ENCODE results near the gene ENAH. TPM values are rescaled to one million over a fixed set of nuclear protein-coding genes. Genes with fewer than 3 reads are reported as not detected.
"Not testable (repeated sequence)": the region's sequence is repeated elsewhere in the genome, so short reads cannot be mapped to it uniquely, and the experiment has no call there.

The ENAH gene
- total RNA-seq, 1 donor from 2014 or later = 749 TPM

DNA sequence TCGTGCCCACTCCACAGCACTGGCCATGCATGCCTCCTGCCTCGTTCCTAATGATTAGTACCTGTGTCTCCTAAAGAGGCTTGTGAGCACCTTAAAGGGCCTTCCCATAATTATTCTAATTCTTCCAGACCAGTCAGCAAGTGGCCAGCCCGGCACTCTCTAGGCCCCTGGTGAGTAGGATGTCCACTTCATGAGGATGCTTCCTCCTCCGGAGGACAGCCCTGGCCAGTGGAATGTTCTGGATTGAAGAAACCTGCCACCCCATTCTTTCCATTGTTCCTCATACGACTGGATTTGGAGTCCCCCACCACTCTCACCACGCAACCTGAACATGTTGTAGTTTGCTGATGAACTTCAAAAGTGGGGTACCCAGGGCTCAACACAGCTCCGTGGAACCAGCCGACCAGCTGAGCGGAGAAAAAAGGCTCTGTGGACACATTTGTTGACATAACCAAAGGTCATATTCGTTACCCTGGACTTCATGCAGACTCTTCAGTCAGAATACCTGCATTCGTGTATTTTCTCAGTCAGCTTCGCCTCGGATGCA is 178.4 kb downstream of the ENAH start:
- Histone ChIP-seq H3K4me3 (ENCODE audit: insufficient read depth, low read depth, low read length) (no peak overlapping the region), H3K4me2 (ENCODE audit: low read length) (peak overlapping the region; percentile 49), H3K27ac (ENCODE audit: low read depth, low read length) (no peak overlapping the region), H3K79me2 (ENCODE audit: insufficient read depth, low read length) (no peaks in the 10 kb centered on the region), H3K9ac (ENCODE audit: low read length) (no peak overlapping the region), H3K9me3 (ENCODE audit: insufficient read depth, low read depth, low read length) (no peaks in the 10 kb centered on the region), H3K27me3 (ENCODE audit: insufficient read depth, low read length) (no peaks in the 10 kb centered on the region), H3K4me1 (ENCODE audit: insufficient read depth, low read length) (peaks cover 2% of the 10 kb centered on the region), H2AFZ (ENCODE audit: low read depth, low read length) (no peak overlapping the region), H4K20me1 (ENCODE audit: insufficient read depth, low read length) (no peaks in the 10 kb centered on the region), H3K36me3 (ENCODE audit: insufficient read depth, low read length) (no peaks in the 10 kb centered on the region)
- Mint-ChIP-seq H3K4me3 (ENCODE audit: unreplicated experiment) (peak overlapping the region; percentile 54), H3K27ac (ENCODE audit: unreplicated experiment) (peak overlapping the region; percentile 66), H3K9me3 (ENCODE audit: unreplicated experiment) (no peaks in the 10 kb centered on the region), H3K4me1 (ENCODE audit: low read depth, unreplicated experiment) (peaks cover 14% of the 10 kb centered on the region), H3K36me3 (ENCODE audit: low read depth, unreplicated experiment) (peaks cover 5% of the 10 kb centered on the region), H3K27me3 (ENCODE audit: low read depth, unreplicated experiment) (no peaks in the 10 kb centered on the region)
- TF ChIP-seq EZH2 (IDR thresholded peaks at IDR 0.05; ENCODE audit: insufficient read depth, low read length) = no peak
- TF ChIP-seq, protein P1, sequence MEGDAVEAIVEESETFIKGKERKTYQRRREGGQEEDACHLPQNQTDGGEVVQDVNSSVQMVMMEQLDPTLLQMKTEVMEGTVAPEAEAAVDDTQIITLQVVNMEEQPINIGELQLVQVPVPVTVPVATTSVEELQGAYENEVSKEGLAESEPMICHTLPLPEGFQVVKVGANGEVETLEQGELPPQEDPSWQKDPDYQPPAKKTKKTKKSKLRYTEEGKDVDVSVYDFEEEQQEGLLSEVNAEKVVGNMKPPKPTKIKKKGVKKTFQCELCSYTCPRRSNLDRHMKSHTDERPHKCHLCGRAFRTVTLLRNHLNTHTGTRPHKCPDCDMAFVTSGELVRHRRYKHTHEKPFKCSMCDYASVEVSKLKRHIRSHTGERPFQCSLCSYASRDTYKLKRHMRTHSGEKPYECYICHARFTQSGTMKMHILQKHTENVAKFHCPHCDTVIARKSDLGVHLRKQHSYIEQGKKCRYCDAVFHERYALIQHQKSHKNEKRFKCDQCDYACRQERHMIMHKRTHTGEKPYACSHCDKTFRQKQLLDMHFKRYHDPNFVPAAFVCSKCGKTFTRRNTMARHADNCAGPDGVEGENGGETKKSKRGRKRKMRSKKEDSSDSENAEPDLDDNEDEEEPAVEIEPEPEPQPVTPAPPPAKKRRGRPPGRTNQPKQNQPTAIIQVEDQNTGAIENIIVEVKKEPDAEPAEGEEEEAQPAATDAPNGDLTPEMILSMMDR (IDR thresholded peaks at IDR 0.05; ENCODE audit: insufficient read depth, low read depth, low read length) = no peak
- DNase-seq (ENCODE audit: low read depth) = no peak
- no peak for FAIRE-seq

DNA sequence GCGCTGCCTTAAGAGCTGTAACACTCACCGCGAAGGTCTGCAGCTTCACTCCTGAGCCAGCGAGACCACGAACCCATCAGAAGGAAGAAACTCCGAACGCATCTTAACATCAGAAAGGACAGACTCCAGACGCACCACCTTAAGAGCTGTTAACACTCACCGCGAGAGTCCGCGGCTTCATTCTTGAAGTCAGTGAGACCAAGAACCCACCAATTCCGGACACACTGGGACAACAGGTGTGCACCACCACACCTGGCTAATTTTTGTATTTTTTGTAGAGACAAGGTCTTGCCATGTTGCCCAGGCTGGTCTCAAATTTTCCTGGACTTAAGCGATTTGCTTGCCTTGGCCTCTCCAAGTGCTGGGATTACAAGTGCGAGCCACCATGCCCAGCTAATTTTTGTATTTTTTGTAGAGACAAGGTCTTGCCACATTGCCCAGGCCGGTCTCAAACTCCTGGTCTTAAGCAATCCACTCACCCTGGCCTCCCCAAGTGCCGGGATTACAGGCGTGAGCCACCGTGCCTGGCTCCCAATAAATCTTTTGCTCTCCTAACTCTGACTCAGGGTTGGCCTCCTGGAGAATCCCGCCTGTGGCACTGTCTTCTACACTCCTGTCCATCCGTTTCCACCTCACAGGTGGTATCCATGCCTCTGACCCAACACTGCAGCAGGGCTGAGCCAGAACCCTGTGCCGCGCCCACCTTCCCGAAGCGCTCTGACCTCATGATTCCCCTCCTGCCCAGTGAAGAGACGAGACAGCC is 179.1 kb downstream of the ENAH start:
- H3K9ac ChIP-seq (ENCODE audit: low read length); H3K27me3 ChIP-seq (ENCODE audit: insufficient read depth, low read length); DNase-seq (ENCODE audit: low read depth); H3K4me3 Mint-ChIP-seq (ENCODE audit: unreplicated experiment); H3K27ac ChIP-seq (ENCODE audit: low read depth, low read length); H3K4me3 ChIP-seq (ENCODE audit: insufficient read depth, low read depth, low read length); H3K36me3 ChIP-seq (ENCODE audit: insufficient read depth, low read length); H3K27me3 Mint-ChIP-seq (ENCODE audit: low read depth, unreplicated experiment); H3K79me2 ChIP-seq (ENCODE audit: insufficient read depth, low read length); H3K36me3 Mint-ChIP-seq (ENCODE audit: low read depth, unreplicated experiment); H3K4me2 ChIP-seq (ENCODE audit: low read length); FAIRE-seq; H3K9me3 ChIP-seq (ENCODE audit: insufficient read depth, low read depth, low read length); H4K20me1 ChIP-seq (ENCODE audit: insufficient read depth, low read length); H3K27ac Mint-ChIP-seq (ENCODE audit: unreplicated experiment); H2AFZ ChIP-seq (ENCODE audit: low read depth, low read length); H3K4me1 ChIP-seq (ENCODE audit: insufficient read depth, low read length); H3K9me3 Mint-ChIP-seq (ENCODE audit: unreplicated experiment): not testable (repeated sequence)
- H3K4me1 Mint-ChIP-seq (ENCODE audit: low read depth, unreplicated experiment) = peaks cover 14% of the 10 kb centered on the region

DNA sequence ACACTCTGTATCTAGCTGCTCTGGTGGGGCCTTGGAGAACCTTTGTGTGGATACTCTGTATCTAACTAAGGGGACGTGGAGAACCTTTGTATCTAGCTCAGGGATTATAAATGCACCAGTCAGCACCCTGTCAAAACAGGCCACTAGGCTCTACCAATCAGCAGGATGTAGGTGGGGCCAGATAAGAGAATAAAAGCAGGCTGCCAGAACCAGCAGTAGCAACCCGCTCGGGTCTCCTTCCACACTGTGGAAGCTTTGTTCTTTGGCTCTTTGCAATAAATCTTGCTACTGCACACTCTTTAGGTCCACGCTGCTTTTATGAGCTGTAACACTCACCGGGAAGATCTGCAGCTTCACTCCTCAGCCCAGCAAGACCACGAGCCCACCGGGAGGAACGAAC is 179.7 kb downstream of the ENAH start:
- H3K27ac ChIP-seq (ENCODE audit: low read depth, low read length); H3K36me3 ChIP-seq (ENCODE audit: insufficient read depth, low read length); H3K4me2 ChIP-seq (ENCODE audit: low read length); H3K9me3 ChIP-seq (ENCODE audit: insufficient read depth, low read depth, low read length); H4K20me1 ChIP-seq (ENCODE audit: insufficient read depth, low read length); H3K4me1 ChIP-seq (ENCODE audit: insufficient read depth, low read length); H3K4me3 Mint-ChIP-seq (ENCODE audit: unreplicated experiment); H3K27me3 ChIP-seq (ENCODE audit: insufficient read depth, low read length); H3K9me3 Mint-ChIP-seq (ENCODE audit: unreplicated experiment); H3K4me3 ChIP-seq (ENCODE audit: insufficient read depth, low read depth, low read length); FAIRE-seq; DNase-seq (ENCODE audit: low read depth); H2AFZ ChIP-seq (ENCODE audit: low read depth, low read length); H3K27ac Mint-ChIP-seq (ENCODE audit: unreplicated experiment); H3K79me2 ChIP-seq (ENCODE audit: insufficient read depth, low read length); H3K36me3 Mint-ChIP-seq (ENCODE audit: low read depth, unreplicated experiment); H3K9ac ChIP-seq (ENCODE audit: low read length); H3K27me3 Mint-ChIP-seq (ENCODE audit: low read depth, unreplicated experiment): not testable (repeated sequence)
- peaks cover 14% of the 10 kb centered on the region for H3K4me1 Mint-ChIP-seq (ENCODE audit: low read depth, unreplicated experiment)
